H9 (cell line): ENCODE measurements around the gene AVL9. TPM values are rescaled to one million over a fixed set of nuclear protein-coding genes. Genes with fewer than 3 reads are reported as not detected.

Experiments
- DNase-seq: peaks from one replicate; pipeline ENCODE4 v3.0.0-alpha.2; 2017
- H2AFZ ChIP-seq: one replicate; pipeline ENCODE4 v1.6.1; 2013; ENCODE audit warnings: mild to moderate bottlenecking, low read length, control low read depth, moderate library complexity
- H2AK5ac ChIP-seq: 2 replicates; pipeline ENCODE4 v1.6.1; 2013; ENCODE audit warnings: low read length, control low read depth, mixed read lengths; ENCODE audit not compliant: insufficient read length
- H2BK120ac ChIP-seq: one replicate; pipeline ENCODE4 v1.6.1; 2013; ENCODE audit warnings: low read depth, mild to moderate bottlenecking, low read length, control low read depth, inconsistent platforms; ENCODE audit not compliant: poor library complexity, severe bottlenecking
- H2BK12ac ChIP-seq: 2 replicates; pipeline ENCODE4 v1.6.1; 2013; ENCODE audit warnings: low read length, control low read depth, mixed read lengths, low read depth; ENCODE audit not compliant: insufficient read length
- H2BK15ac ChIP-seq: 2 replicates; pipeline ENCODE4 v1.6.1; 2013; ENCODE audit warnings: low read depth, low read length, control low read depth
- H2BK20ac ChIP-seq: one replicate; pipeline ENCODE4 v1.6.1; 2013; ENCODE audit warnings: low read depth, mild to moderate bottlenecking, low read length, control low read depth, inconsistent platforms; ENCODE audit not compliant: poor library complexity, severe bottlenecking
- H2BK5ac ChIP-seq: 2 replicates; pipeline ENCODE4 v1.6.1; 2013; ENCODE audit warnings: low read length, control low read depth, mixed read lengths; ENCODE audit not compliant: insufficient read length
- H3K14ac ChIP-seq: 2 replicates; pipeline ENCODE4 v1.6.1; 2013; ENCODE audit warnings: low read length, control low read depth; ENCODE audit not compliant: insufficient read depth
- H3K18ac ChIP-seq: 2 replicates; pipeline ENCODE4 v1.6.1; 2013; ENCODE audit warnings: low read depth, mild to moderate bottlenecking, mixed read lengths, low read length, control low read depth; ENCODE audit not compliant: insufficient read length
- H3K23ac ChIP-seq: 2 replicates; pipeline ENCODE4 v1.6.1; 2013; ENCODE audit warnings: low read length, control low read depth, mixed read lengths, low read depth; ENCODE audit not compliant: insufficient read length
- H3K23me2 ChIP-seq: 2 replicates; pipeline ENCODE4 v1.6.1; 2013; ENCODE audit warnings: low read depth, mild to moderate bottlenecking, mixed read lengths, low read length, control low read depth; ENCODE audit not compliant: insufficient read length, poor library complexity, severe bottlenecking
- H3K27ac ChIP-seq: 2 replicates; pipeline ENCODE4 v1.5.1; 2013; ENCODE audit warnings: low read length, control low read depth, mixed read lengths, low read depth; ENCODE audit not compliant: insufficient read length
- H3K27me3 ChIP-seq: 2 replicates; pipeline ENCODE4 v1.6.1; 2013; ENCODE audit warnings: low read length, control low read depth, inconsistent platforms; ENCODE audit not compliant: insufficient read depth
- H3K4ac ChIP-seq: 2 replicates; pipeline ENCODE4 v1.6.1; 2013; ENCODE audit warnings: low read depth, mild to moderate bottlenecking, control low read depth, inconsistent platforms, low read length, moderate library complexity
- H3K4me1 ChIP-seq: 2 replicates; pipeline ENCODE4 v1.6.1; 2013; ENCODE audit warnings: low read length, control low read depth, inconsistent platforms; ENCODE audit not compliant: insufficient read depth
- H3K4me2 ChIP-seq: 2 replicates; pipeline ENCODE4 v1.6.1; 2013; ENCODE audit warnings: low read length, control low read depth, mixed read lengths; ENCODE audit not compliant: insufficient read length, insufficient read depth
- H3K56ac ChIP-seq: 2 replicates; pipeline ENCODE4 v1.6.1; 2013; ENCODE audit warnings: low read depth, mild to moderate bottlenecking, mixed read lengths, low read length, control low read depth; ENCODE audit not compliant: insufficient read length
- H3K79me1 ChIP-seq: 2 replicates; pipeline ENCODE4 v1.6.1; 2013; ENCODE audit warnings: low read depth, mild to moderate bottlenecking, moderate library complexity, low read length, control low read depth, inconsistent platforms; ENCODE audit not compliant: insufficient read depth, poor library complexity, severe bottlenecking
- H3K79me2 ChIP-seq: 2 replicates; pipeline ENCODE4 v1.6.1; 2013; ENCODE audit warnings: low read length, control low read depth, inconsistent platforms; ENCODE audit not compliant: insufficient read depth
- H3K9ac ChIP-seq: 2 replicates; pipeline ENCODE4 v1.6.1; 2013; ENCODE audit warnings: low read length, control low read depth, mixed read lengths; ENCODE audit not compliant: insufficient read length; ENCODE audit errors: extremely low read depth
- H3K9me3 ChIP-seq: one replicate; pipeline ENCODE4 v1.6.1; 2013; ENCODE audit warnings: low read depth, low read length, inconsistent platforms; ENCODE audit not compliant: control insufficient read depth
- H3T11ph ChIP-seq: one replicate; pipeline ENCODE4 v1.6.1; 2013; ENCODE audit warnings: mild to moderate bottlenecking, low read length, control low read depth, inconsistent platforms
- H4K20me1 ChIP-seq: one replicate; pipeline ENCODE4 v1.6.1; 2013; ENCODE audit not compliant: control insufficient read depth, insufficient read length, insufficient read depth
- H4K5ac ChIP-seq: 2 replicates; pipeline ENCODE4 v1.6.1; 2013; ENCODE audit warnings: low read depth, mild to moderate bottlenecking, mixed read lengths, low read length, control low read depth; ENCODE audit not compliant: insufficient read length
- H4K8ac ChIP-seq: replicated peaks from 2 replicates; pipeline ENCODE4 v1.6.1; 2013; ENCODE audit warnings: low read length, control low read depth, mixed read lengths, low read depth; ENCODE audit not compliant: insufficient read length
- H4K91ac ChIP-seq: 2 replicates; pipeline ENCODE4 v1.6.1; 2013; ENCODE audit warnings: low read depth, mild to moderate bottlenecking, moderate library complexity, mixed read lengths, low read length, control low read depth; ENCODE audit not compliant: insufficient read length
- H3K27ac Mint-ChIP-seq, 3 experiments: 2 replicates in 2 of 3; 3 replicates in 1 of 3; pipeline ENCODE4 v1.8.0; 2020 to 2021; ENCODE audit warnings: mixed read lengths in 3 of 3, mild to moderate bottlenecking in 1 of 3, moderate library complexity in 1 of 3
- H3K27me3 Mint-ChIP-seq: 2 replicates; pipeline ENCODE4 v1.8.0; 2021; ENCODE audit warnings: low read depth, mild to moderate bottlenecking, moderate library complexity, mixed read lengths
- H3K36me3 Mint-ChIP-seq, 3 experiments: 2 replicates in 2 of 3; 3 replicates in 1 of 3; pipeline ENCODE4 v1.8.0; 2020 to 2021; ENCODE audit warnings: low read depth in 3 of 3, mixed read lengths in 3 of 3; ENCODE audit not compliant: insufficient read depth in 1 of 3
- H3K4me1 Mint-ChIP-seq, 2 experiments: 2 replicates each; pipeline ENCODE4 v1.8.0; 2020; ENCODE audit warnings: mixed read lengths in 2 of 2
- H3K4me3 Mint-ChIP-seq, 2 experiments: 2 replicates in 1 of 2; 3 replicates in 1 of 2; pipeline ENCODE4 v1.8.0; 2020 to 2021; ENCODE audit warnings: mild to moderate bottlenecking in 2 of 2, mixed read lengths in 2 of 2, moderate library complexity in 1 of 2
- H3K9me3 Mint-ChIP-seq, 2 experiments: 2 replicates in 1 of 2; 3 replicates in 1 of 2; pipeline ENCODE4 v1.8.0; 2020; ENCODE audit warnings: mild to moderate bottlenecking in 2 of 2, mixed read lengths in 2 of 2, moderate library complexity in 1 of 2
- WGBS: extraction: QIAGEN DNeasy Blood & Tissue Kit; methylation state at CpG from one replicate; pipeline ENCODE4 v1.1.7; 2013; ENCODE audit warnings: missing lambda C conversion rate, low lambda C conversion rate, mixed read lengths; ENCODE audit not compliant: insufficient read length; ENCODE audit errors: extremely low coverage; 5-methylcytosine and 5-hydroxymethylcytosine counted together
- total RNA-seq: library from RNA; stranded (reverse); gene quantifications from 2 replicates; pipeline ENCODE4 v1.2.1, GENCODE V29; 2021
- TF ChIP-seq, protein P1 (sequence below): fragments of 200-600 bp; sonication (generic); conservative IDR thresholded peaks from 3 replicates; pipeline ENCODE4 v1.8.0; 2021; ENCODE audit warnings: antibody characterized with exemption, mild to moderate bottlenecking

Gene AVL9
- total RNA-seq, 1 experiment from 2014 or later = 38.7 TPM

- no peak overlapping the region for H2AK5ac ChIP-seq
- no peak overlapping the region for H3K14ac ChIP-seq
- H2BK12ac ChIP-seq = no peak overlapping the region
- peaks cover 7% of the 10 kb centered on the region for H3K79me1 ChIP-seq
- H3K56ac ChIP-seq = no peak overlapping the region
- H3K23ac ChIP-seq = no peak overlapping the region
- no peak overlapping the region for H3K27ac ChIP-seq
- no peak overlapping the region for H2BK15ac ChIP-seq
- no peaks in the 10 kb centered on the region for H3K27me3 ChIP-seq
- H4K5ac ChIP-seq = no peak overlapping the region
- H3K4ac ChIP-seq = no peak overlapping the region
- Mint-ChIP-seq H3K4me3 (no peak overlapping the region), H3K4me1 (peaks cover 11 to 12% of the 10 kb centered on the region in 2 experiments), H3K36me3 (peaks cover 23 to 48% (median 40%) of the 10 kb centered on the region in 3 experiments), H3K27ac (no peak overlapping the region), H3K9me3 (peaks cover 0 to 18% of the 10 kb centered on the region in 2 experiments; a peak in 3 of 5 replicates), H3K27me3 (no peaks in the 10 kb centered on the region)
- H3K4me2 ChIP-seq = no peak overlapping the region
- no peaks in the 10 kb centered on the region for H4K20me1 ChIP-seq
- no peak overlapping the region for H3T11ph ChIP-seq
- WGBS = no CpG with 5 or more reads among the region's 5 CpGs
- no peak overlapping the region for H2AFZ ChIP-seq
- H3K79me2 ChIP-seq = peaks cover 22% of the 10 kb centered on the region; the same call in 1 of the 2 replicates
- no peak for DNase-seq
- no peak overlapping the region for H3K9ac ChIP-seq
- TF ChIP-seq, protein P1, sequence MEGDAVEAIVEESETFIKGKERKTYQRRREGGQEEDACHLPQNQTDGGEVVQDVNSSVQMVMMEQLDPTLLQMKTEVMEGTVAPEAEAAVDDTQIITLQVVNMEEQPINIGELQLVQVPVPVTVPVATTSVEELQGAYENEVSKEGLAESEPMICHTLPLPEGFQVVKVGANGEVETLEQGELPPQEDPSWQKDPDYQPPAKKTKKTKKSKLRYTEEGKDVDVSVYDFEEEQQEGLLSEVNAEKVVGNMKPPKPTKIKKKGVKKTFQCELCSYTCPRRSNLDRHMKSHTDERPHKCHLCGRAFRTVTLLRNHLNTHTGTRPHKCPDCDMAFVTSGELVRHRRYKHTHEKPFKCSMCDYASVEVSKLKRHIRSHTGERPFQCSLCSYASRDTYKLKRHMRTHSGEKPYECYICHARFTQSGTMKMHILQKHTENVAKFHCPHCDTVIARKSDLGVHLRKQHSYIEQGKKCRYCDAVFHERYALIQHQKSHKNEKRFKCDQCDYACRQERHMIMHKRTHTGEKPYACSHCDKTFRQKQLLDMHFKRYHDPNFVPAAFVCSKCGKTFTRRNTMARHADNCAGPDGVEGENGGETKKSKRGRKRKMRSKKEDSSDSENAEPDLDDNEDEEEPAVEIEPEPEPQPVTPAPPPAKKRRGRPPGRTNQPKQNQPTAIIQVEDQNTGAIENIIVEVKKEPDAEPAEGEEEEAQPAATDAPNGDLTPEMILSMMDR = no peak
- no peaks in the 10 kb centered on the region for H3K9me3 ChIP-seq
- H3K18ac ChIP-seq = no peak overlapping the region
- H2BK5ac ChIP-seq = no peak overlapping the region
- H4K91ac ChIP-seq = no peak overlapping the region
- no peak overlapping the region for H2BK120ac ChIP-seq
- H3K4me1 ChIP-seq = no peaks in the 10 kb centered on the region
- no peak overlapping the region for H4K8ac ChIP-seq
- no peaks in the 10 kb centered on the region for H3K23me2 ChIP-seq
- H2BK20ac ChIP-seq = no peak overlapping the region
Measured at GRCh38 chr7:32506266-32507054, 11.2 kb downstream of the AVL9 start.
